NB4 (cell line): ENCODE data around the gene HOXC5.

Experiments used
- MYC ChIP-seq: IDR thresholded peaks from 2 replicates; pipeline ENCODE4 v1.6.1; 2011; ENCODE audit warnings: low read depth, low read length
- POLR2A ChIP-seq: IDR thresholded peaks from 2 replicates; pipeline ENCODE4 v1.6.1; 2011; ENCODE audit warnings: mild to moderate bottlenecking; ENCODE audit not compliant: insufficient read length; ENCODE audit errors: extremely low read depth
- TF ChIP-seq, protein P1 (sequence below): IDR thresholded peaks from 2 replicates; pipeline ENCODE4 v1.6.1; 2011; ENCODE audit warnings: low read depth, low read length
- TF ChIP-seq, protein P2 (sequence below): IDR thresholded peaks from one replicate; pipeline ENCODE4 v1.5.1; 2012; ENCODE audit warnings: low read depth, low read length

GRCh38 chr12:54075974-54076373 is 43.1 kb downstream of the HOXC5 start:
- TF ChIP-seq POLR2A = no peak
- TF ChIP-seq, protein P1, sequence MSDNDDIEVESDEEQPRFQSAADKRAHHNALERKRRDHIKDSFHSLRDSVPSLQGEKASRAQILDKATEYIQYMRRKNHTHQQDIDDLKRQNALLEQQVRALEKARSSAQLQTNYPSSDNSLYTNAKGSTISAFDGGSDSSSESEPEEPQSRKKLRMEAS = no peak
- TF ChIP-seq, protein P2, sequence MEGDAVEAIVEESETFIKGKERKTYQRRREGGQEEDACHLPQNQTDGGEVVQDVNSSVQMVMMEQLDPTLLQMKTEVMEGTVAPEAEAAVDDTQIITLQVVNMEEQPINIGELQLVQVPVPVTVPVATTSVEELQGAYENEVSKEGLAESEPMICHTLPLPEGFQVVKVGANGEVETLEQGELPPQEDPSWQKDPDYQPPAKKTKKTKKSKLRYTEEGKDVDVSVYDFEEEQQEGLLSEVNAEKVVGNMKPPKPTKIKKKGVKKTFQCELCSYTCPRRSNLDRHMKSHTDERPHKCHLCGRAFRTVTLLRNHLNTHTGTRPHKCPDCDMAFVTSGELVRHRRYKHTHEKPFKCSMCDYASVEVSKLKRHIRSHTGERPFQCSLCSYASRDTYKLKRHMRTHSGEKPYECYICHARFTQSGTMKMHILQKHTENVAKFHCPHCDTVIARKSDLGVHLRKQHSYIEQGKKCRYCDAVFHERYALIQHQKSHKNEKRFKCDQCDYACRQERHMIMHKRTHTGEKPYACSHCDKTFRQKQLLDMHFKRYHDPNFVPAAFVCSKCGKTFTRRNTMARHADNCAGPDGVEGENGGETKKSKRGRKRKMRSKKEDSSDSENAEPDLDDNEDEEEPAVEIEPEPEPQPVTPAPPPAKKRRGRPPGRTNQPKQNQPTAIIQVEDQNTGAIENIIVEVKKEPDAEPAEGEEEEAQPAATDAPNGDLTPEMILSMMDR = no peak
- no peak for TF ChIP-seq MYC
